Liver (tissue), 3 donors: ENCODE data around the gene RASL12.

Source experiments
- CTCF ChIP-seq: fragments of 150-350 bp; IDR thresholded peaks from 2 replicates; pipeline ENCODE4 v1.5.1; 2017; ENCODE audit warnings: improper control_type of control experiment, low read depth, low read length; ENCODE audit not compliant: missing input control
- EGR1 ChIP-seq, 2 donors: IDR thresholded peaks; 2 replicates each; pipeline ENCODE4 v1.6.1; 2016 to 2018; ENCODE audit warnings: antibody characterized with exemption in 2 of 2, low read depth in 2 of 2
- FOXA1 ChIP-seq: IDR thresholded peaks from 2 replicates; pipeline ENCODE4 v1.6.1; 2016; ENCODE audit warnings: antibody characterized with exemption
- GABPA ChIP-seq, 2 donors: IDR thresholded peaks in 1 of 2; conservative IDR thresholded peaks in 1 of 2; 2 replicates each; pipeline ENCODE4 v1.6.1; 2016; ENCODE audit warnings: antibody characterized with exemption in 2 of 2, mild to moderate bottlenecking in 1 of 2, moderate library complexity in 1 of 2
- HNF4G ChIP-seq: IDR thresholded peaks from 2 replicates; pipeline ENCODE4 v1.6.1; 2016; ENCODE audit warnings: antibody characterized with exemption
- RAD21 ChIP-seq, 2 donors: IDR thresholded peaks; 2 replicates each; pipeline ENCODE4 v1.6.1; 2016; ENCODE audit warnings: antibody characterized with exemption in 2 of 2, mild to moderate bottlenecking in 2 of 2
- REST ChIP-seq: IDR thresholded peaks from 2 replicates; pipeline ENCODE4 v1.6.1; 2016; ENCODE audit warnings: antibody characterized with exemption, mild to moderate bottlenecking
- SP1 ChIP-seq: IDR thresholded peaks from 2 replicates; pipeline ENCODE4 v1.6.1; 2018; ENCODE audit warnings: antibody characterized with exemption, mild to moderate bottlenecking
- YY1 ChIP-seq: IDR thresholded peaks from 2 replicates; pipeline ENCODE4 v1.6.1; 2016; ENCODE audit warnings: antibody characterized with exemption, mild to moderate bottlenecking
- TF ChIP-seq, protein P1 (sequence below): IDR thresholded peaks from 2 replicates; pipeline ENCODE4 v1.6.1; 2016; ENCODE audit warnings: antibody characterized with exemption
- TF ChIP-seq, protein P2 (sequence below): IDR thresholded peaks from 2 replicates; pipeline ENCODE4 v1.6.1; 2016; ENCODE audit warnings: antibody characterized with exemption
- TF ChIP-seq, protein P3 (sequence below): IDR thresholded peaks from 2 replicates; pipeline ENCODE4 v1.6.1; 2016; ENCODE audit warnings: antibody characterized with exemption
- donor health status: healthy.
- donor health status: healthy.

GRCh38 chr15:65066001-65066634 lies 1.7 kb downstream of the RASL12 start:
- TF ChIP-seq CTCF (no peak), YY1 (no peak), FOXA1 (no peak), GABPA (IDR thresholded peaks at IDR 0.05 in 1 of 2, conservative IDR thresholded peaks at IDR 0.05 in 1 of 2) (no peak), REST (no peak), RAD21 (IDR thresholded peaks at IDR 0.05) (no peak), HNF4G (no peak), EGR1 (IDR thresholded peaks at IDR 0.05; ENCODE audit: low read depth in 2 of 2) (no peak), SP1 (no peak)
- TF ChIP-seq, protein P1, sequence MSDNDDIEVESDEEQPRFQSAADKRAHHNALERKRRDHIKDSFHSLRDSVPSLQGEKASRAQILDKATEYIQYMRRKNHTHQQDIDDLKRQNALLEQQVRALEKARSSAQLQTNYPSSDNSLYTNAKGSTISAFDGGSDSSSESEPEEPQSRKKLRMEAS: no peak
- TF ChIP-seq, protein P2, sequence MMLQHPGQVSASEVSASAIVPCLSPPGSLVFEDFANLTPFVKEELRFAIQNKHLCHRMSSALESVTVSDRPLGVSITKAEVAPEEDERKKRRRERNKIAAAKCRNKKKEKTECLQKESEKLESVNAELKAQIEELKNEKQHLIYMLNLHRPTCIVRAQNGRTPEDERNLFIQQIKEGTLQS: no peak
- TF ChIP-seq, protein P3, sequence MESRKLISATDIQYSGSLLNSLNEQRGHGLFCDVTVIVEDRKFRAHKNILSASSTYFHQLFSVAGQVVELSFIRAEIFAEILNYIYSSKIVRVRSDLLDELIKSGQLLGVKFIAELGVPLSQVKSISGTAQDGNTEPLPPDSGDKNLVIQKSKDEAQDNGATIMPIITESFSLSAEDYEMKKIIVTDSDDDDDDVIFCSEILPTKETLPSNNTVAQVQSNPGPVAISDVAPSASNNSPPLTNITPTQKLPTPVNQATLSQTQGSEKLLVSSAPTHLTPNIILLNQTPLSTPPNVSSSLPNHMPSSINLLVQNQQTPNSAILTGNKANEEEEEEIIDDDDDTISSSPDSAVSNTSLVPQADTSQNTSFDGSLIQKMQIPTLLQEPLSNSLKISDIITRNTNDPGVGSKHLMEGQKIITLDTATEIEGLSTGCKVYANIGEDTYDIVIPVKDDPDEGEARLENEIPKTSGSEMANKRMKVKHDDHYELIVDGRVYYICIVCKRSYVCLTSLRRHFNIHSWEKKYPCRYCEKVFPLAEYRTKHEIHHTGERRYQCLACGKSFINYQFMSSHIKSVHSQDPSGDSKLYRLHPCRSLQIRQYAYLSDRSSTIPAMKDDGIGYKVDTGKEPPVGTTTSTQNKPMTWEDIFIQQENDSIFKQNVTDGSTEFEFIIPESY: no peak
